DND-41 (cell line): ENCODE data around the gene BBS4.

ENCODE experiments used
- CTCF ChIP-seq: IDR thresholded peaks from 2 replicates; pipeline ENCODE4 v1.5.1; 2012; ENCODE audit warnings: borderline replicate concordance, low read length, moderate library complexity, mild to moderate bottlenecking; ENCODE audit not compliant: poor library complexity, severe bottlenecking; ENCODE audit errors: extremely low read depth
- EZH2 ChIP-seq: IDR thresholded peaks from 3 replicates; pipeline ENCODE4 v1.6.1; 2012; ENCODE audit warnings: borderline replicate concordance, low read depth, mild to moderate bottlenecking, moderate library complexity, low read length, inconsistent platforms; ENCODE audit not compliant: severe bottlenecking

GRCh38 chr15:72685301-72685924 is 594 bp upstream of the BBS4 start:
- TF ChIP-seq CTCF (no peak), EZH2 (no peak)
